AG20443 (cell line): ENCODE data around the gene PTRH1.
"Not testable (repeated sequence)": the region's sequence is repeated elsewhere in the genome, so short reads cannot be mapped to it uniquely, and the experiment has no call there.

Experiments
- DNase-seq: peaks from one replicate; pipeline ENCODE4 v3.0.0; 2012; ENCODE audit warnings: low spot score, mixed read lengths

The PTRH1 gene

GRCh38 chr9:127715470-127716337, at the start of gene PTRH1, which contains the start of gene TTC16:
Gene PTRH1 (minus strand): TSS chr9:127715663. CDS start chr9:127715639, 24 bp downstream.
Gene TTC16 (plus strand): TSS chr9:127716079. CDS start chr9:127716146, 67 bp downstream.
- DNase-seq: peak; percentile 99

GRCh38 chr9:127763918-127764384, 48.5 kb upstream of the PTRH1 start:
- no peak for DNase-seq

GRCh38 chr9:127762111-127762676, 46.7 kb upstream of the PTRH1 start:
- no peak for DNase-seq

- DNase-seq: no peak
Measured at GRCh38 chr9:127761491-127761956, 46.1 kb upstream of the PTRH1 start.

DNA sequence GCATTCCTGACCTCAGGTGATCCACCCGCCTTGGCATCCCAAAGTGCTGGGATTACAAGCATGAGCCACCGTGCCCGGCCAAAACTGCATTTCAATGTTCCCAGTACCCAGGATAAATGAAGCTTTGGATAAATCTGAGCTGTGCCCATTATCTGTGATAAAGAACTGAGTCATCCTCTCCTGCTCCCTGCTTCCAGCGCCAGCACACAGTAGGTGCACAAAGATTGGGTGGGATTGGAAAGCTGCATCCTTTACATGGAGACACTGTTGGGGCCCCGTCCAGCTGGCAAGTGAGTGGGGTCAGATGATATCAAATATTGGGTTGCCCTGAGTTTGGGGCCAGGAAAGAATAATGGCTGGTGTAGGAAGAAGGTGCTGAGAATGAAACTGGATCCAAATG, 45.6 kb upstream of the PTRH1 start:
- no peak for DNase-seq

GRCh38 chr9:127758843-127759242, 43.4 kb upstream of the PTRH1 start:
- no peak for DNase-seq

- DNase-seq: not testable (repeated sequence)
Measured at GRCh38 chr9:127756776-127757175, 41.3 kb upstream of the PTRH1 start.

- no peak for DNase-seq
Measured at GRCh38 chr9:127756233-127756632, 40.8 kb upstream of the PTRH1 start.

DNA sequence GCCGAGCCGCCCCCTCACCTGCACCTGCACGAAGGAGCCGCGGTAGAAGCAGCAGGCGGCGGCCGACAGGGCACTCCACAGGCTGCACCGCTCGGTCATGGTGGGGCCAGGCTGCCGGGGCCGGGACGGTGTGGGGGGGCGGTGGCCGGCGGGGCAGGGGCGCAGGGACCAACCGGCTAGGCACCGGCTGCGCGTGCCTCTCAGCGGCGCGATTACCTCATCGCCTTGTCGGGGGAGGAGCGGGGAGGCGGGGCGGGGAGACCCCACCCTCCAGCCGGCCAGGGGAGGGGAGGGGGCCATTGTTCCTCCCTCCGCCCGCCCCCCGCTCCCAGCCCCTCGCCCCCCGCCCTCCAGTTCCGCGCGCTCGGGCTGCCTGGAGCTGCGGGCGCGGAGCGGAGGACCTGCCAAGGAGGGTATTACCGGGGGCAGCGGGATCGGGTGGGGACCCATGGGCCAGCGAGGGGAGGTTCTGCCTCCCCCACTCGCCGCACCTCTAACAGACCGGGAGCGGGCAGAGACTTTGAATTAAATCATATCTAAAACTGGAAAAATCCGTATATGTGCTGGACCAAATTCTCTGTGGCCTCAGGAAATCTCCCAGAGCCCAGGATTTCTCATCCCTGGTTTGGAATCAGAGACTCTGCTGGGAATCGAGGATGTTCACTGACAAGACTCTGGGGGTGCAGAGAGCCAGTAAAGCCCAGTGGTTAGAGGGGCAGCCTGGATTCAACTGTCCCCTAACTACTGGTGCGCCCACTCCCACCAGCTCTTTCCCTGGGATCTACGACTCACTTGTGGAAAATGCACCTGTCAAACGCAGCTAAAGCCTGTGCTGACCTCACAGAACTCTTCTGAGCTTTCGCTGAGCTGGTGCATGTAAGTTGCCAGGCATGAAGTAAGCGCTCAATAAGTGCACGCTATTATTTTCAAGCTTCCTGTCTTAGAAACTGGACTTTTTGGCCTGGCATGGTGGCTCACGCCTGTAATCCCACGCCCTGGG, 39.9 kb upstream of the PTRH1 start:
- no peak for DNase-seq

DNA sequence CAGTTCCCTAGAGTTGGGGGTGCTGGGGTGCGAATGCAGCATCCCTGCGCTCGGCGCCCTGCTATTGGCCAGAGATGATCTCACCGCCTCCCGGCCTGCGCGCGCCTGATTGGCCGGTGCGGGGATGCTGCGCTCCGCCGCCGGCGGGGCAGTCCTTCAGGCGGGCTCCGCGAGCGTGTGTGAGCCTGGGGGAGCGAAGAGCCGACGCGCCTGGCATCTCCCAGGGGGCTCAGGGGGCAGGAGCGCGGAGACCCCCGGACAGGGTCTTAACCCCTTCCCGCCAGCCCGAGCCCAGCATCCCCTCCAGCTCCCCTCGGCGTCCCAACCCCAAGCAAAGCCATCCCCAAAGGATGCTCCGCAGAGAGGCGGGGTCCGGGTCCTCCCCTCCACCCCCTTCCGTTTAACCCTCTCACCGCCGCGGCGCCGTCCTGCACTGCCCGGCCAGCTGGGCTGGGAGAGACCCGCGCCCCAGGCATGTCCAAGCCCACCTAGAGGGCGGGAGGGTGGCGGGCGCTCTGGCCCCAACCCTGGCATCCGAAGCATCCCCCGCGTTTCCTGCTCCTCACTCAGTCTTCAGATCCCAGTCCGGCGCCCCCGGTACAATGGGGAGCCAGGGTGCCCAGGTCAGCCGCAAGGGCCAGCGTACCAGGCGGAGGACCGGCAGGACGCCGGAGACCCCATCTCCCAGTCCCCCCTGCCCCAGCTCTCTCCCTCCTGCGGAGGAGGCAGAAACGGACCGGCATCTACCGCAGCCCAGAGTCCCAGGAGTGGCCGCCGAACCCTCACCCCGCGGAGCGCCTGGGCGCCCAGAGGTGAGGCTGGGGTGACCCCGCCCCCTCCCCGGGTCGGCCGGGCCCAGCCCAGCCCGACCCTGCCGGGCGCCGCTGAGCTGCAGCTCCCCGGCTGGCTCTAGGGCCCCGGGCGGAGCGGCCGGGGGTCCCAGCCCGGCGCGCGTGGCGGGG, 38.9 kb upstream of the PTRH1 start:
- peak; percentile 80 for DNase-seq

DNA sequence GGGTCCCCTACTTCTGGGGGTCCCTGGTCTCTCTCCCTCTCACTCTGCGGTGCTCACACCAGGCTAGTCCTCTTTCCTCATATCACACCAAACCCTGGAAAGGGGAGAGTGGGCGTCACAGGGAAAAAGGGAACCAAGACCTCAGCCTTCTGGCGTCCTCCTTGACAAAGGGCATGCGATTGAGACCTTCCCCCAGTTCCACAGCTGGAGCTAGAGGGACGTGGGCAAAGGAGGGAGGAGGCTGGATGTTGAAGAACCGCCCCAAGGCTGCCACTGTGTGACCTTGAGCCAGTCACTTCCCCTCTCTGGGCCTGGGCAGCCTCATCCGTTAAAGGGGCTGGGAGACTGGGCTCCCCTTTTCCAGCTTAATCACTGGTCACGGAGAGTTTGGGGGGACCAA, 38.2 kb upstream of the PTRH1 start:
- DNase-seq: no peak

GRCh38 chr9:127753148-127753547, 37.7 kb upstream of the PTRH1 start:
- no peak for DNase-seq

GRCh38 chr9:127751269-127752054, 36.0 kb upstream of the PTRH1 start:
- peak; percentile 67 for DNase-seq

- no peak for DNase-seq
Measured at GRCh38 chr9:127749090-127749787, 33.8 kb upstream of the PTRH1 start.

GRCh38 chr9:127746959-127747569, 31.6 kb upstream of the PTRH1 start:
- no peak for DNase-seq

DNA sequence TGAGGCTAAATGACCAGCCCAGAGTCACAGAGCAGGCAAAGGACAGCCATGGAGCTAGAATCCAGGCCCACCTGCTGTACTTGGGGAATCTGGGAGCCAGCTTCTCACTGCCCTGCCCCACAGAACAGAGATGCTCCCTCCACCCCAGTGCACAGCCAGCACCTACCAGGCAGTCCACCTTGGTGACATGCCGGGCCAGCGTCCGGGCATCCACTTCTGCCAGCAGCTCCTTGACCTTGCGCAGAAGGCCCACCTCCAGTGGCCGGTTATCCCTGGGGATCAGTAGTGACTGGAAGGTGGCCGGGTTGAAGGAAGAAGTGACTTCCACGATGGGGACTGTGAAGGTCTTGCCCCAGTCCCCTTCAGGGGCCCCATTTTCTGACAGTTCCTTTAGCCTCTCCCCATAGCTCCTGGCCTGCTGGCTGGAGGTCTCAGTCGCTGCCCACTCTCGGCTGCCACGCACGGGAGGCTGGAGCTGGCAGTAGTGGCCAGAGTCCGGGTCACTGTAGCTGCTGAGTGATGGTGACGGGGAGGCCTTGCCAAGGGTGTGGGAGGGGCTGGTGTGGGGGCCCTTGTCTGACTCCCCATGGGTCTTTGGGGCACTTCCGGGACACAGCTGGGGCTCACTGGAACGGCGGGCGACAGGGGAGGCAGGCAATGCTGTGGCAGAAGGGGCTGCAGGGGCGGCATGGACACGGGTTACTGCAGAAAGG, 29.1 kb upstream of the PTRH1 start:
- no peak for DNase-seq

DNA sequence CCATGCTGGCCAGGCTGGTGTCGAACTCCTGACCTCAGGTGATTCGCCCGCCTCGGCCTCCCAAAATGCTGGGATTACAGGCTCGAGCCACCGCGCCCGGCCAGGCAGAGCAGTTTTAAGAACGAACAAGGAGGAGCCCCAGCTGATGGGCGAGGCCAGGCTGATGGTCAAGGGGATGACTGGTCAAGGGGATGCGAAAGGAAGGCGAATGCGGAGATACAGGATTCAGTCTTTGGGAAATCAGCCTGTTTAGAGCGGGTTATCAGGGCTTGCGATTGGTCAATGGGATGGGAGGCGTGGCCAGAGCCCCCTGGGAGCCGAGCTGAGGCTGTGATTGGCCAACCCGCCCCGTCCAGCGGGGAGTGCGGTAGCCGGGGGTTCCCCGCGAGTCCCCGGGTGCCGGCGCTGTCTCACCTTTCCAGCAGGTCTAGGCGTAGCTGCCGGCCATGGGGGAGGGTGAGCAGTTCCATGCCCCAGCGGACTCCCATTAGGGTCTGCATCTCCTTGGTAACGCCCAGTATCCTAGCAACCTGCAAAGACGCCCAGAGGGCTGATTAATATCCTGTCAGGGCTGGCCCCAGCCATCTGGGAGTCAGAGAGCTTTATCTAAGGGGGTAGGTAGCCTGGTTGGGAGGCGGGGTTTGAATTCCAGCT, 27.1 kb upstream of the PTRH1 start:
- DNase-seq: peak; percentile 90
